NCI-H1417 (cell line): ENCODE measurements around the gene HTR7.

Source experiments
- DNase-seq, 3 experiments: peaks; one replicate each; lab custom pipeline; 2025; lab: John Stamatoyannopoulos, UW

The HTR7 gene

DNA sequence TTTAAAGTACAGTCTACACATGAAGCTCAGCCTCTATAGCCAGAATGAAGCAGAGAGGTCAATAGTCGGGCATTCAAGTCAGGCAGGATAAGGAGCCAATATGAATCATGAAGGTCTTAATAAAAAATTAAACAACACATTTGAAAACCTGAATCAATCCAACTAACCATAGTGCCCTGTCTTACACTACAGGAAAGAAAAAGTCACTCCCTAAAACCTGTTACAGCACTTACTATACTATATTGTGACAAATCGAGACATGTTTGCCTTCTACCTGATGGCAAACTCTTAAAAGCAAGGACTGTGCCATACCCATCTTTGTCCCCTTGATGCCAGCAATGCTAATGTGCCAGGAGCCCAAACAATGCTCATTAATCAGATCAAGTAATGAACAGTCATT is 117.6 kb downstream of the HTR7 start:
- DNase-seq, result no peak

- DNase-seq, result no peak
These were observed 119.0 kb downstream of the HTR7 start for GRCh38 chr10:90738885-90739284.

GRCh38 chr10:90734415-90734814 is 123.4 kb downstream of the HTR7 start:
- DNase-seq, result no peak

DNA sequence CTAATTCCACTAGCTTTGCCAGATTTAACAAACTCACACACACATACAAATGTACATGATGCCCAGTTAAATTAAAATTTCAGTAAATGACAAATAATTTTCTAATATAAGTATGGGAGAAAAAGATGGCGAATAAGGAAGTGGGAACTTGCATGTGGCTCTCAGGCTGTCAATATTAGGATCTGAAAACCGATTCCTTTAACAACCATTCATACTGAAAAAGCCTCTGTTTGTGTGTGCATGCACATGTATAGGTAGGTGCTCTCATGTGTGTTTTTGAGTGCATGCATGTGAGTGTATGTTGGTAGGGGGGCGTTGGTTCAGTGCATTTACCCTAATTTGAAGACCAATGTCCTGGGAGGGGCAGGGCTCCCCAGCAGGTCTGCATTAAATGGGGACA is 125.3 kb downstream of the HTR7 start:
- no peak for DNase-seq

DNA sequence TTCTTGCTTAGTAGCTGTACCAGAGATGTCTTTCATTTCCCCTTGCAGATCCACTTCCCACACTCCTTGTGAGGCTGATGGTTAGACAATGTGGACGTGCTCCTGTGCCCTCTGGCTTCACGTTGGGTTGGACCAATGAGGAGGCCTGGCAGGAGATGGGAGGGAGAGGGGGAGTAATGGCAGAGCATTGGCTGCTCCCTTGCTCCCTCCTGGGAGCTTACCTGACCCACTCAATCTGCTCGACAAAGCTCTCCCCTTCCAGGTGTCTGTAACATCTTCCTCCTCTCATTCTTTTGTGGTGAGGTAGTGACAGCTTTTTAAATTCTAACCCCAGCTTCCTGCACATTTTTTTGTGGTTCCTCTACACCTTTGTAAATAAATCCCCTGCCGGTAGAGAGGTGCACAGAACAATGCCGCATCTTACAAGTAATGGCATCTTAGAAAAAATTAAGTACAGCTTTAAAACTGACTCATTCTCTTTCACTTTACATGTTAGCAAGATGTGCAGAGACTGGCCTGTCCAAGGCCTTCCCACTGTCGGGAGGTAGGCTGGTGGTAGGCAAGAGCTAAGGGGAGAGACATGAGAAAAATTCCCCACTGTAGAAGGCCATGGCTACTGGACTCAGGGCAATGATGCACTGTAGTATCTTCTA is 134.3 kb downstream of the HTR7 start:
- no peak for DNase-seq

GRCh38 chr10:90722832-90723231 is 135.0 kb downstream of the HTR7 start:
- no peak for DNase-seq

DNA sequence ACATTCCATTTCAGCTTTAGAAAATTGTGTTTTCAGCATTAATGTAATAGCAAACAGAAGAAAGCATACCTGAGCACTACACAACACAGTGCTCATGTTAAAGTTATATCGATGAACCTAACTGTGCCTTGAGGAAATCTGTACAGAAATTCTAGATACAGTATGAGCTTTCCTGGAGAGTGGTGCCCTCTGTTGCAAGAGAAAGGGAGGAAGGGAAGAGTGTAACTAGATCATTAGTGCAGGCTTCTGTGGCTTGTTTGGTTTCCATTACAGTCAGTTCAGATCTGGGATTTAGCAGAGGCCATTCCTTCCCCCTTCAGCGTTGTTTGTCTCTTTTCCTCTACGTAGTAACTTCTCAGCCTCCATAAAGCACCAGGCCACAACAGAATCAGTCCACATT is 139.7 kb downstream of the HTR7 start:
- DNase-seq, result peak in 2 of 3 experiments; percentile 0 to 8

GRCh38 chr10:90712529-90712928 is 145.3 kb downstream of the HTR7 start:
- DNase-seq, result no peak

- no peak for DNase-seq
These were observed 148.1 kb downstream of the HTR7 start for GRCh38 chr10:90709727-90710126.

DNA sequence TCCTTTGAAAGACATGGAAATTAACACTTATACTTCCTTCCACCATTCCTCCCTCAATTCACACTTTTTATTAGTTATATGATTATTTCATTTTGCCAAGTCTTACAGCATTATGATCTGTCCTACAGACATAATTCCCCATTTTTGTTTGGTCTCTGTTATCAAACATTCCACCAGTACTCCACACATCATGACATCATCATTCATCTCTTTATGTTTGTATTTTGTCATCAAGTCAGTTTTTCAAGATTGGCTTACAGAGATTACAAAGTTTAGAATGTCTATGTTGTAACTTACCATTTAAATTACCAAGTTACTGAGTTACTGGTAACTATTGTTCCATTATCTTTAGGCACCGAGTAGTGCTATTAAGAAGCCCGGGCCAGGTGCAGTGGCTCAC is 150.2 kb downstream of the HTR7 start:
- DNase-seq, result no peak

- DNase-seq, result no peak
These were observed 156.4 kb downstream of the HTR7 start for GRCh38 chr10:90701428-90701827.

DNA sequence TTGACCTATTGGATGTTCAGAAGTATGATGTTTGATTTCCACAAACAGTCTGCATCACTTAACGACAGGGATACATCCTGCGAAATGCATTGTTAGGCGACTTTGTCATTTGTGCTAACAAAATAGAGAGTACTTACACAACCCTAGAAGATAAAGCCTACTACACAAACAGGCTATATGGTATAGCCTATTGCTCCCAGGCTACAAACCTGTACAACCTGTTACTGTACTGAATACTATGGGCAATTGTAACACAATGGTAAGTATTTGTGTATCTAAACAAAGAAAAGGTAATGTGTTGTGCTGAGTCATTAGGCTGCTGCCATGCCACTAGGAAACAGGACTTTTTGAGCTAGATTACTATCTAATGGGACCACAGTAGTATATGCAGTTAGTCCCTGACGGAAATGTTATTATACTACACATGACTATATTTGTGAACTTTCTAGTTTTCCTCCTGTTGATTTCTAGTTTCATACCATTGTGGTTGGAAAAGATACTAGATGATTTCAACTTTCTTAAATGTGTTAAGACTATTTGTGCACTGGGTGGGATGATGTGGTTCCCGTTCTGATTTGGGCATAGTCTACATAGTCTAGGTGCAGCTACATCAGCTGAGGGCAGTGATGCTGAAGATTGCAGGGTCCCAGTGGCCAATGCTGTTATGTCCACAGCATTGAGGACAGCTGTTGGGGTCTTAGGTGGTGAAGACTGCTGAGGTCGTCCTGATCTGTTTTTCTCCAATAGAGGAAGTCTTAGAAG is 161.7 kb downstream of the HTR7 start:
- DNase-seq, result no peak
